Loucy (cell line): Measurements from ENCODE around the gene KIF20B.

Experiments
- H2AFZ ChIP-seq: fragments of 200-600 bp; sonication (generic); 2 replicates; pipeline ENCODE4 v1.6.0; 2016; ENCODE audit warnings: antibody characterized with exemption, mild to moderate bottlenecking, low read length, moderate library complexity
- H3F3A ChIP-seq: fragments of 200-600 bp; 2 replicates; pipeline ENCODE4 v1.6.0; 2016; ENCODE audit warnings: antibody characterized with exemption, low read depth, mild to moderate bottlenecking
- H3K27me3 ChIP-seq: fragments of 200-600 bp; sonication (generic); 2 replicates; pipeline ENCODE4 v1.6.1; 2014; ENCODE audit warnings: low read length, mild to moderate bottlenecking; ENCODE audit not compliant: insufficient read depth, poor library complexity, severe bottlenecking
- H3K36me3 ChIP-seq: fragments of 200-600 bp; sonication (generic); 2 replicates; pipeline ENCODE4 v1.6.1; 2016; ENCODE audit warnings: low read length; ENCODE audit not compliant: insufficient read depth
- H3K4me1 ChIP-seq: fragments of 200-600 bp; sonication (generic); 2 replicates; pipeline ENCODE4 v1.5.1; 2014; ENCODE audit warnings: low read length, mild to moderate bottlenecking; ENCODE audit not compliant: insufficient read depth, poor library complexity, severe bottlenecking
- H3K4me2 ChIP-seq: fragments of 200-600 bp; sonication (generic); 2 replicates; pipeline ENCODE4 v1.6.0; 2014; ENCODE audit warnings: antibody characterized with exemption, low read length, low read depth, mild to moderate bottlenecking; ENCODE audit not compliant: poor library complexity, severe bottlenecking
- H3K4me3 ChIP-seq: fragments of 200-600 bp; sonication (generic); 2 replicates; pipeline ENCODE4 v1.5.1; 2014; ENCODE audit warnings: low read length, mild to moderate bottlenecking, mixed read lengths; ENCODE audit not compliant: poor library complexity, severe bottlenecking
- H3K79me2 ChIP-seq: fragments of 200-600 bp; sonication (generic); 2 replicates; pipeline ENCODE4 v1.6.1; 2014; ENCODE audit warnings: low read length; ENCODE audit not compliant: insufficient read depth
- H3K9ac ChIP-seq: fragments of 200-600 bp; sonication (generic); 2 replicates; pipeline ENCODE4 v1.6.0; 2014; ENCODE audit warnings: mild to moderate bottlenecking, low read depth, low read length, moderate library complexity; ENCODE audit not compliant: poor library complexity, severe bottlenecking
- H3K9me2 ChIP-seq: fragments of 200-600 bp; sonication (generic); replicated peaks from 2 replicates; pipeline ENCODE4 v1.6.1; 2016; ENCODE audit warnings: low read depth, low read length, mixed read lengths
- H3K9me3 ChIP-seq: fragments of 200-600 bp; sonication (generic); 2 replicates; pipeline ENCODE4 v1.6.1; 2014; ENCODE audit warnings: mild to moderate bottlenecking, antibody characterized with exemption, low read length, low read depth; ENCODE audit not compliant: insufficient read depth
- H4K20me1 ChIP-seq: fragments of 200-600 bp; sonication (generic); 2 replicates; pipeline ENCODE4 v1.6.0; 2014; ENCODE audit warnings: antibody characterized with exemption, low read length, mild to moderate bottlenecking; ENCODE audit not compliant: insufficient read depth, poor library complexity, severe bottlenecking
- EZH2phosphoT487 ChIP-seq: fragments of 200-600 bp; IDR thresholded peaks from 2 replicates; pipeline ENCODE4 v1.6.1; 2018; ENCODE audit warnings: antibody characterized with exemption, mild to moderate bottlenecking, moderate library complexity, borderline replicate concordance
- TF ChIP-seq, protein P1 (sequence below): fragments of 200-600 bp; sonication (generic); conservative IDR thresholded peaks from 2 replicates; pipeline ENCODE4 v1.5.1; 2014; ENCODE audit warnings: mild to moderate bottlenecking, antibody characterized with exemption, low read length

The KIF20B gene

DNA sequence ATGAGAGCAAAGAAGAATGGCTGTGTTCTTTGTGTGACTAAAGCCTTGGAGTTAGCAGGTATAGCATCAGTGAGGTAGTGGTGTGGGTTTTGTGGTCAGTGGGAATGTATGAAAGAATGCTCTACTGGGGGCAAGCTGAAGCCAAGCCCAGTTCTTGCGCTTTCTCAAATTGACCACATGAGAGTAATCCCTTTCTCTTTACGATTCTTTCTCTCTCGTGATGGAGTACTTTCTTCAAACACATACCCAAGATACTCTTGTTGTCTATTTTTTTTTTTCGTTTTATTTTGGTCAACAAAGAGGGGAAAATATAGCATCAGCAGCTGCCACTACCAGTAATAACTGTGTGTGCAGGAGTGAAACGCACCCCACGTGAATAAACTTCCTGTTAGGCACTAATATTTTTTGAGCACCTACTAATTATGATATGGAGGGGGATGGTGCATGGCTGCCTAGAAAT is 48.0 kb upstream of the KIF20B start:
- Histone ChIP-seq H3K9me3 (no peaks in the 10 kb centered on the region), H3K36me3 (no peaks in the 10 kb centered on the region), H3K4me3 (peak overlapping the region; percentile 46), H3K4me1 (peaks cover 32% of the 10 kb centered on the region), H3F3A (no peaks in the 10 kb centered on the region), H3K79me2 (no peaks in the 10 kb centered on the region), H4K20me1 (no peaks in the 10 kb centered on the region), H3K9ac (no peak overlapping the region), H3K4me2 (peak overlapping the region; percentile 52), H3K27me3 (no peaks in the 10 kb centered on the region), H2AFZ (no peak overlapping the region), H3K9me2 (no peaks in the 10 kb centered on the region)
- TF ChIP-seq, protein P1, sequence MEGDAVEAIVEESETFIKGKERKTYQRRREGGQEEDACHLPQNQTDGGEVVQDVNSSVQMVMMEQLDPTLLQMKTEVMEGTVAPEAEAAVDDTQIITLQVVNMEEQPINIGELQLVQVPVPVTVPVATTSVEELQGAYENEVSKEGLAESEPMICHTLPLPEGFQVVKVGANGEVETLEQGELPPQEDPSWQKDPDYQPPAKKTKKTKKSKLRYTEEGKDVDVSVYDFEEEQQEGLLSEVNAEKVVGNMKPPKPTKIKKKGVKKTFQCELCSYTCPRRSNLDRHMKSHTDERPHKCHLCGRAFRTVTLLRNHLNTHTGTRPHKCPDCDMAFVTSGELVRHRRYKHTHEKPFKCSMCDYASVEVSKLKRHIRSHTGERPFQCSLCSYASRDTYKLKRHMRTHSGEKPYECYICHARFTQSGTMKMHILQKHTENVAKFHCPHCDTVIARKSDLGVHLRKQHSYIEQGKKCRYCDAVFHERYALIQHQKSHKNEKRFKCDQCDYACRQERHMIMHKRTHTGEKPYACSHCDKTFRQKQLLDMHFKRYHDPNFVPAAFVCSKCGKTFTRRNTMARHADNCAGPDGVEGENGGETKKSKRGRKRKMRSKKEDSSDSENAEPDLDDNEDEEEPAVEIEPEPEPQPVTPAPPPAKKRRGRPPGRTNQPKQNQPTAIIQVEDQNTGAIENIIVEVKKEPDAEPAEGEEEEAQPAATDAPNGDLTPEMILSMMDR = no peak
- no peak for TF ChIP-seq EZH2phosphoT487

DNA sequence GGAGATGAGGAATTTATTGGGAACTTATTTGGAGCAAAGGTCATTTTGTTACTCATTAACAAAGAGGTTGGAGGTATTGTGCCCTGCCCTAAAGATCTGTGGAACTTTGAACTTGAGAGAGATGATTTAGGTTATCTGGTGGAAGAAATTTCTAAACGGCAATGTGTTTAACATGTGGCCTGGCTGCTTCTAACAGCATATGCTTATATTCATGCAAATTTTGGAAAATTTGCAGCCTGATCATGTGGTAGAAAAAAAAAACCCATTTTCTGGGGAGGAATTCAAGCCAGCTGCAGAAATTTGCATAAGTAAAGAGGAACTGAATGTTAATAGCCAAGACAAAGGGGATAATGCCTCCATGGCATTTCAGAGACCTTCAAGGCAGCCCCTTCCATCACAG is 45.7 kb upstream of the KIF20B start:
- Histone ChIP-seq H3F3A (no peaks in the 10 kb centered on the region), H3K4me3 (no peak overlapping the region), H3K27me3 (no peaks in the 10 kb centered on the region), H4K20me1 (no peaks in the 10 kb centered on the region), H3K79me2 (no peaks in the 10 kb centered on the region), H3K4me2 (no peak overlapping the region), H3K9ac (no peak overlapping the region), H3K9me2 (no peaks in the 10 kb centered on the region), H2AFZ (no peak overlapping the region), H3K36me3 (no peaks in the 10 kb centered on the region), H3K4me1 (peaks cover 32% of the 10 kb centered on the region), H3K9me3 (no peaks in the 10 kb centered on the region)
- TF ChIP-seq EZH2phosphoT487 = no peak
- TF ChIP-seq, protein P1 = no peak

DNA sequence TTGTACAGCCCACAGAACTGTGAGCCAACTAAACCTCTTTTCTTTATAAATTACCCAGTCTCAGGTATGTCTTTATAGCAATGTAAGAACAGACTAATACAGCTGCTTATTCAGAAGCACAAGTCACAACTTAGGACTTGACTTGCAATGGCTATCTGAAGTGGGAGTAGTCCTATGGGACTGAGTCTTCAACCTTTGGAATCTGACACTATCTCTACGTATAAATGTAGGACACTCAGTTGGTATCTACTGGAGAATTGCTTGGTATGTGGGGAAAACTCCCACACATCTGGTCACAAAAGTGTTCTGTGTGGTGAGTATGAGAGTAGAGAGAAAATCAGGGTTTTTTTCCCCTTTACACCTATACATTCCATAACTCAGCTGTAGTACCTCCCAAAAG is 44.1 kb upstream of the KIF20B start:
- TF ChIP-seq EZH2phosphoT487 = no peak
- TF ChIP-seq, protein P1 = no peak
- H3K79me2 ChIP-seq = no peaks in the 10 kb centered on the region
- no peak overlapping the region for H2AFZ ChIP-seq
- H3K9me3 ChIP-seq = no peaks in the 10 kb centered on the region
- no peaks in the 10 kb centered on the region for H3K9me2 ChIP-seq
- peaks cover 18% of the 10 kb centered on the region for H3K4me1 ChIP-seq
- H3K36me3 ChIP-seq = no peaks in the 10 kb centered on the region
- no peak overlapping the region for H3K9ac ChIP-seq
- no peaks in the 10 kb centered on the region for H3F3A ChIP-seq
- no peak overlapping the region for H3K4me2 ChIP-seq
- no peaks in the 10 kb centered on the region for H4K20me1 ChIP-seq
- no peaks in the 10 kb centered on the region for H3K27me3 ChIP-seq
- H3K4me3 ChIP-seq = no peak overlapping the region
